GM23338 (cell line): ENCODE results near the gene KRT71. TPM values are rescaled to one million over a fixed set of nuclear protein-coding genes. Genes with fewer than 3 reads are reported as not detected.

Source experiments
- ATAC-seq: fragments of 200-7000 bp; cut with Tn5 transposase; 3 replicates; pipeline ENCODE4 v1.9.1; 2020
- DNase-seq: peaks from one replicate; pipeline ENCODE4 v3.0.0-alpha.2; 2015; ENCODE audit warnings: low spot score
- H2AFZ ChIP-seq: fragments of 200-600 bp; sonication (generic); 2 replicates; pipeline ENCODE4 v1.8.0; 2016; ENCODE audit warnings: antibody characterized with exemption, mild to moderate bottlenecking, moderate library complexity
- H3F3A ChIP-seq: fragments of 200-600 bp; sonication (generic); replicated peaks from 2 replicates; pipeline ENCODE4 v1.8.0; 2017; ENCODE audit warnings: antibody characterized with exemption, mixed run types, low read depth
- H3K27ac ChIP-seq: fragments of 200-600 bp; sonication (generic); 2 replicates; pipeline ENCODE4 v1.6.1; 2016; ENCODE audit warnings: low read depth
- H3K27me3 ChIP-seq: fragments of 200-600 bp; sonication (generic); 2 replicates; pipeline ENCODE4 v1.8.0; 2016; ENCODE audit warnings: mild to moderate bottlenecking, mixed run types, moderate library complexity; ENCODE audit not compliant: insufficient read depth
- H3K36me3 ChIP-seq: fragments of 200-600 bp; sonication (generic); 2 replicates; pipeline ENCODE4 v1.8.0; 2016; ENCODE audit warnings: mild to moderate bottlenecking; ENCODE audit not compliant: insufficient read depth
- H3K4me1 ChIP-seq: fragments of 200-600 bp; sonication (generic); 2 replicates; pipeline ENCODE4 v1.8.0; 2016; ENCODE audit warnings: mild to moderate bottlenecking, moderate library complexity; ENCODE audit not compliant: insufficient read depth
- H3K4me2 ChIP-seq: fragments of 200-600 bp; sonication (generic); 2 replicates; pipeline ENCODE4 v1.7.1; 2017; ENCODE audit warnings: mixed run types
- H3K4me3 ChIP-seq: fragments of 200-600 bp; sonication (generic); 2 replicates; pipeline ENCODE4 v1.6.1; 2016; ENCODE audit warnings: mixed run types
- H3K79me2 ChIP-seq: fragments of 200-600 bp; sonication (generic); replicated peaks from 2 replicates; pipeline ENCODE4 v1.8.0; 2017; ENCODE audit warnings: mild to moderate bottlenecking; ENCODE audit not compliant: insufficient read depth
- H3K9me2 ChIP-seq: fragments of 200-600 bp; sonication (generic); 2 replicates; pipeline ENCODE4 v1.8.0; 2017; ENCODE audit not compliant: insufficient read depth
- H4K20me1 ChIP-seq: fragments of 200-600 bp; sonication (generic); replicated peaks from 2 replicates; pipeline ENCODE4 v1.8.0; 2017; ENCODE audit warnings: mild to moderate bottlenecking; ENCODE audit not compliant: insufficient read depth
- H3K27ac Mint-ChIP-seq: 2 replicates; pipeline ENCODE4 v1.8.0; 2020; ENCODE audit warnings: inconsistent platforms, mild to moderate bottlenecking, moderate library complexity, mixed read lengths
- H3K27me3 Mint-ChIP-seq: 3 replicates; pipeline ENCODE4 v1.8.0; 2022; ENCODE audit warnings: low read depth, mild to moderate bottlenecking, moderate library complexity, mixed read lengths, inconsistent platforms; ENCODE audit not compliant: insufficient read depth, poor library complexity
- H3K36me3 Mint-ChIP-seq: 3 replicates; pipeline ENCODE4 v1.8.0; 2021; ENCODE audit warnings: low read depth, mild to moderate bottlenecking, inconsistent platforms, moderate library complexity, mixed read lengths
- H3K4me1 Mint-ChIP-seq: 3 replicates; pipeline ENCODE4 v1.8.0; 2020; ENCODE audit warnings: mild to moderate bottlenecking, inconsistent platforms, mixed read lengths
- H3K4me3 Mint-ChIP-seq: 3 replicates; pipeline ENCODE4 v1.8.0; 2021; ENCODE audit warnings: moderate library complexity, mild to moderate bottlenecking, inconsistent platforms, mixed read lengths
- H3K9me3 Mint-ChIP-seq: 3 replicates; pipeline ENCODE4 v1.8.0; 2020; ENCODE audit warnings: moderate library complexity, mild to moderate bottlenecking, inconsistent platforms, mixed read lengths
- CTCF ChIP-seq, 2 experiments: fragments of 200-600 bp in 1 of 2; sonication (generic) in 1 of 2; conservative IDR thresholded peaks; 2 replicates each; pipeline versions ENCODE4 v1.5.1 to v1.6.1; 2016 to 2017; ENCODE audit warnings: antibody characterized with exemption in 2 of 2, low read depth in 2 of 2, mild to moderate bottlenecking in 2 of 2, moderate library complexity in 1 of 2
- ETS1 ChIP-seq: IDR thresholded peaks from 2 replicates; pipeline ENCODE4 v1.6.1; 2016; ENCODE audit warnings: antibody characterized with exemption
- EZH2phosphoT487 ChIP-seq: fragments of 200-600 bp; sonication (generic); IDR thresholded peaks from one replicate; pipeline ENCODE4 v1.8.1; 2018; ENCODE audit warnings: antibody characterized with exemption; ENCODE audit not compliant: unreplicated experiment
- POLR2AphosphoS5 ChIP-seq: IDR thresholded peaks from 2 replicates; pipeline ENCODE4 v1.6.1; 2016; ENCODE audit warnings: antibody characterized with exemption, low read depth
- REST ChIP-seq: IDR thresholded peaks from one replicate; pipeline ENCODE4 v1.6.1; 2018; ENCODE audit warnings: antibody characterized with exemption; ENCODE audit not compliant: unreplicated experiment
- STAT1 ChIP-seq: IDR thresholded peaks from one replicate; pipeline ENCODE4 v1.6.1; 2016; ENCODE audit warnings: antibody characterized with exemption; ENCODE audit not compliant: unreplicated experiment
- ZNF114 ChIP-seq: fragments of 250-450 bp; sonication (Bioruptor Pico); IDR thresholded peaks from 2 replicates; pipeline ENCODE4 v1.5.0; 2020; ENCODE audit warnings: mild to moderate bottlenecking, moderate library complexity
- ZNF331 ChIP-seq: fragments of 250-450 bp; sonication (Bioruptor Pico); IDR thresholded peaks from 2 replicates; pipeline ENCODE4 v1.5.0; 2020; ENCODE audit warnings: low read depth, mild to moderate bottlenecking, moderate library complexity
- polyA plus RNA-seq: library from polyadenylated mRNA; unstranded; fragments of >200 nt; fragmentation: Nextera tagmentation; extraction: Ambion mirVana; gene quantifications from 2 replicates; pipeline ENCODE4 v1.2.1, GENCODE V29; 2016
- total RNA-seq: library from RNA; depleted of rRNA; stranded (reverse); fragments of >200 nt; shearing (Covaris generic); gene quantifications from 2 replicates; pipeline ENCODE4 v1.2.3, GENCODE V29; 2014

KRT71 gene
- total and polyA plus RNA-seq, 2 experiments from 2014 or later = not detected

GRCh38 chr12:52546126-52546525 lies 6.8 kb downstream of the KRT71 start:
- no peak overlapping the region for H2AFZ ChIP-seq
- Mint-ChIP-seq H3K27me3 (peaks cover 8% of the 10 kb centered on the region), H3K4me3 (no peak overlapping the region), H3K9me3 (no peaks in the 10 kb centered on the region), H3K27ac (no peak overlapping the region), H3K4me1 (no peaks in the 10 kb centered on the region), H3K36me3 (no peaks in the 10 kb centered on the region)
- H3K4me3 ChIP-seq = no peak overlapping the region
- H4K20me1 ChIP-seq = no peaks in the 10 kb centered on the region
- H3K36me3 ChIP-seq = no peaks in the 10 kb centered on the region
- peak; percentile 40 for DNase-seq
- H3K27me3 ChIP-seq = no peaks in the 10 kb centered on the region
- no peaks in the 10 kb centered on the region for H3F3A ChIP-seq
- ATAC-seq = peak; percentile 69
- H3K27ac ChIP-seq = no peak overlapping the region
- TF ChIP-seq EZH2phosphoT487 = no peak
- no peak for TF ChIP-seq ETS1
- TF ChIP-seq CTCF (conservative IDR thresholded peaks at IDR 0.05; ENCODE audit: low read depth in 2 of 2) = peak; percentile 19 to 48; a peak in 2 of 4 replicates
- no peak for TF ChIP-seq POLR2AphosphoS5
- no peak for TF ChIP-seq STAT1
- no peak for TF ChIP-seq REST
- no peaks in the 10 kb centered on the region for H3K9me2 ChIP-seq
- no peaks in the 10 kb centered on the region for H3K79me2 ChIP-seq
- H3K4me1 ChIP-seq = no peaks in the 10 kb centered on the region
- H3K4me2 ChIP-seq = no peak overlapping the region

GRCh38 chr12:52543985-52544883 lies 8.7 kb downstream of the KRT71 start:
- DNase-seq = peak; percentile 18
- H3K4me3 Mint-ChIP-seq = no peak overlapping the region
- H3K27me3 ChIP-seq = no peaks in the 10 kb centered on the region
- H3F3A ChIP-seq = no peaks in the 10 kb centered on the region
- H3K4me1 Mint-ChIP-seq = no peaks in the 10 kb centered on the region
- no peak overlapping the region for H3K27ac ChIP-seq
- H3K27ac Mint-ChIP-seq = no peak overlapping the region; the same call in 1 of the 2 replicates
- no peak overlapping the region for H3K4me2 ChIP-seq
- peak; percentile 79 for ATAC-seq
- peaks cover 12% of the 10 kb centered on the region for H3K27me3 Mint-ChIP-seq
- H3K9me3 Mint-ChIP-seq = no peaks in the 10 kb centered on the region
- no peaks in the 10 kb centered on the region for H3K4me1 ChIP-seq
- no peaks in the 10 kb centered on the region for H3K9me2 ChIP-seq
- no peak overlapping the region for H3K4me3 ChIP-seq
- no peaks in the 10 kb centered on the region for H3K36me3 Mint-ChIP-seq
- H4K20me1 ChIP-seq = no peaks in the 10 kb centered on the region
- no peaks in the 10 kb centered on the region for H3K36me3 ChIP-seq
- no peaks in the 10 kb centered on the region for H3K79me2 ChIP-seq
- peak overlapping the region; percentile 63; the same call in 1 of the 2 replicates for H2AFZ ChIP-seq
- TF ChIP-seq ZNF331 (no peak), CTCF (conservative IDR thresholded peaks at IDR 0.05; ENCODE audit: low read depth in 2 of 2) (no peak), REST (no peak), ETS1 (no peak), ZNF114 (CRISPR knock-in tag) (no peak), EZH2phosphoT487 (no peak)
